ENCODE results near the gene FAM89B. TPM values are rescaled to one million over a fixed set of nuclear protein-coding genes. Genes with fewer than 3 reads are reported as not detected.

Gene FAM89B
- total RNA-seq, 2 donors from 2014 or later, result 41.2 to 44.4 TPM

GRCh38 chr11:65546217-65546958 lies 25.9 kb upstream of the FAM89B start:
- peaks cover 9% of the 10 kb centered on the region for H3K36me3 Mint-ChIP-seq (ENCODE audit: low read depth)
- DNase-seq (peak; percentile 99 to 100 (median 100)), ATAC-seq (peak; percentile 88)
- no peaks in the 10 kb centered on the region for H3K27me3 Mint-ChIP-seq
- H3K27ac Mint-ChIP-seq, result peak overlapping the region; percentile 93
- H3K4me3 Mint-ChIP-seq, result peak overlapping the region; percentile 85
- peaks cover 42% of the 10 kb centered on the region for H3K4me1 Mint-ChIP-seq
- H3K9me3 ChIP-seq (ENCODE audit: control insufficient read depth, low read length, poor library complexity, severe bottlenecking), result no peaks in the 10 kb centered on the region

DNA sequence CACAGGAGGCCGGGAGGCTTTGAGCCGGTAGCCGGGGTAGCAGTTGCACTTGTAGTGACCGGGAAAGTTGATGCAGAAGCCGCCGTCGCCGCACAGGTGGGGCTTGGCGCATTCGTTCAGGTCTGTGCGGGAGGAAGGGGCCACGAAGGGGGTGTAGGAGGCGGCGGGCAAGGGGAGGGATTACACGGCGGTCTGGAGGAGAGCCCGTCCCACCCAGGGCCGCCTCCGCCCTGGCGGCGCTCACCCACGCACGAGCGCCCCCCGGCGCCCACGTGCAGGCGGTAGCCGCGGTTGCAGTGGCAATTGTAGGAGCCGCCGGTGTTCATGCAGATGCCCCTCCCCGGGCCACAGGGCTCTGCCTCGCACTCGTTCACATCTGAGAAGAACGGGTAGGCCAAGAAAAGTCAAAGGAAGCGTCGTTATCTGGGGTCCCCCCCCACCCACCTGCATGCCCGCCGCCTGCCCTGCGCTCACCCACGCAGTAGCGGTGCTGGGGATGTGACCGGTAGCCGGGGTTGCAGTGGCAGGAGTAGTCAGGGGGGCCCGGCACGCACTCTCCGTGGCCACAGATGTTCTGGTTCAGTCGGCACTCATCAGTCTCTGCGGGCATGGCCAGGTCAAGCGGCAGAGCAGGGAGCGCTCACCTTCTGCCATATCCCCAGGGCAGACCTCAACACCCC lies 24.8 kb upstream of the FAM89B start:
- peak in 2 of 3 donors; percentile 41 to 49 for DNase-seq
- H3K9me3 ChIP-seq (ENCODE audit: control insufficient read depth, low read length, poor library complexity, severe bottlenecking), result no peaks in the 10 kb centered on the region
- Mint-ChIP-seq H3K4me3 (peak overlapping the region; percentile 85), H3K27me3 (no peaks in the 10 kb centered on the region), H3K4me1 (peaks cover 49% of the 10 kb centered on the region), H3K27ac (peak overlapping the region; percentile 83), H3K36me3 (ENCODE audit: low read depth) (peaks cover 8% of the 10 kb centered on the region)
- ATAC-seq, result no peak

- H3K4me1 Mint-ChIP-seq, result peaks cover 49% of the 10 kb centered on the region
Measured at GRCh38 chr11:65548395-65548794, 23.9 kb upstream of the FAM89B start.

DNA sequence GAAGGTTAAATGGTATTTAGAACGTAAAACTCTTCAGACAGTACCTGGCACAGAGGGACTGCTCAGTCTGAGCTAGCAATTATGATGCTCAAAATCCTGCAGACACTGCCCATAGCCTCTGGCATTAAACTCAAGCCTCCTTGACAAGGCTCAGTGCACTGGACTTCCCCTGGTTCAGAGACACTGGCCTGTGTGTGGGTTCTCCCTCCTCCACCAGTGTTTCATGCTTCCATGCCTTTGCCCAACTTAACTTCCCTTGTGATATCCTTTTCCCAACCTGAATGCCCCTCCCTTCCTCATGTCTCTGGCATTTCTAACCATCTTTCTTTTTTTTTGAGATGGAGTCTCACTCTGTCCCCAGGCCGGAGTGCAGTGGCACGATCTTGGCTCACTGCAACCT lies 23.2 kb upstream of the FAM89B start:
- H3K4me3 Mint-ChIP-seq, result peak overlapping the region; percentile 67

More at GRCh38 chr11:65548395-65548794, 23.9 kb upstream of the FAM89B start:
- ATAC-seq (no peak), DNase-seq (no peak)
- Mint-ChIP-seq H3K27me3 (no peaks in the 10 kb centered on the region), H3K27ac (peak overlapping the region; percentile 83), H3K4me3 (peak overlapping the region; percentile 81), H3K36me3 (ENCODE audit: low read depth) (peaks cover 5% of the 10 kb centered on the region)
- no peaks in the 10 kb centered on the region for H3K9me3 ChIP-seq (ENCODE audit: control insufficient read depth, low read length, poor library complexity, severe bottlenecking)

DNA sequence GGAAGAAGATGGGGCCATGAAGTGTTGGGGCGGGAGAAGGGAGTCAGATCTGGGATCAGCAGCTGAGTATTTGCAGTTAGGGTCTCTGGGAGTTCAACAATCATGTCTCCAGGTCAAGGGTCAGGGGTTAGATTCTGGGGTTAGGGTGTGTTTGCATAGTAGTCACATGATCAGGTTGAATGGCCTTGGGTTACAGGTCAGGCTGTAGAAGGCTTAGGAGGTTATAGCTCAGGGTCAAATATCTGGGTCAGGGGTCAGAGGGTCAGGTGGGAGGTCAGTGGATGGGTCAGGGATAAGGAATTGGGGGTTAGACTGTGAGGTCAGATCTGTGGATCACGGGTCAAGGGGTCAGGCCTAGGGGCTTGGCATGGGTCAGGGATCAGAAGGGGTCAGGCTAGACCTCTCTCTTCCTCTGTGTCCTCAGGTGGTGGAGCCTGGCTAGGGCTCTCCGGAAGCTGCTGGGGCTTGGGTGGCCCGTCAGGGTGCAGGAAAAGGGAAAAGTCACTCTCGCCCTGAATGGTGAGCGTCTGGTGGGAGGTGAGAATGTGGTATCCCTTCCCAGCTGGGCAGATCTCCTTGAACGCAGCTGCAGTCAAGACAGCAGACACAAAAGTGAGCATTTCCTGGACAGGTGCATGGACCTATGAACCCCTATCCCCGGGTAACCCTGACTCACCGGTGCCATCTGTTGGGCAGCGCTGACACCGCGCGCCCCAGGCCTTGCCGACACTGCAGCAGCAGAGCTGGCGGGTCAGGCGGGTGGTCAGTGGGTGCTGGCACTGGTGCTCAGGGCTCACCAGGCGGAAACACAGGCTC lies 20.6 kb upstream of the FAM89B start:
- DNase-seq (peak; percentile 44 to 61 (median 48)), ATAC-seq (peak; percentile 48)
- H3K36me3 Mint-ChIP-seq (ENCODE audit: low read depth), result peaks cover 5% of the 10 kb centered on the region
- H3K4me1 Mint-ChIP-seq, result peaks cover 55% of the 10 kb centered on the region
- H3K27ac Mint-ChIP-seq, result peak overlapping the region; percentile 90
- H3K4me3 Mint-ChIP-seq, result peak overlapping the region; percentile 76
- no peaks in the 10 kb centered on the region for H3K27me3 Mint-ChIP-seq
- no peaks in the 10 kb centered on the region for H3K9me3 ChIP-seq (ENCODE audit: control insufficient read depth, low read length, poor library complexity, severe bottlenecking)

More for the DNA sequence above, 23.2 kb upstream of the FAM89B start:
- Mint-ChIP-seq H3K4me1 (peaks cover 46% of the 10 kb centered on the region), H3K36me3 (ENCODE audit: low read depth) (peaks cover 5% of the 10 kb centered on the region), H3K27me3 (no peaks in the 10 kb centered on the region), H3K27ac (peak overlapping the region; percentile 83)
- H3K9me3 ChIP-seq (ENCODE audit: control insufficient read depth, low read length, poor library complexity, severe bottlenecking), result no peaks in the 10 kb centered on the region
- ATAC-seq, result no peak
- no peak for DNase-seq

DNA sequence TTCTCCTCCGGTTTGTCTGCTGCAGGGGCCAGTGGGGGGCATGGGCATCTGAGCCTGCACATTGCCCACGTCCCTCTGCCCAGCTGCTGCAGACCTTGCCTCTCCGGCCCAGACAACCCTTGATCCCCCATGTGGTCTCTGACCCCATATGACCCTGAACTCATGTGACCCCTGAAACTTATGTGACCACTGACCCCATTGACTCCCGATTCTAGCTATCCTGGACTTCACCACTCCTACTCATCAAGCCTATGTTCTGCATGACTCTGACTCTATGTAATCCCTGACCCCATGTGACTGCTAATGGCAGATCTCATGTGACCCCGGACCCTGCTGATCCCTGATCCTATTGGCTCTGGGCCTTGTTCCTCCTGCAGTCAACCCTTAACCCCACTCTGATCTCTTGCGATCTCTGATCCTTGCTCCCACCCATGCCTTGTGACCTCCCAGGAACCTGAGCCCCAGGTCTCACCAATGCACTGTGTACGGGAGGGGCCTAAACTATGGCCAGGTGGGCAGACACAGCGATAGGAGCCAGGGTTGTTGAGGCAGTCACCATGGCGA lies 19.9 kb upstream of the FAM89B start:
- peak overlapping the region; percentile 90 for H3K27ac Mint-ChIP-seq
- no peaks in the 10 kb centered on the region for H3K9me3 ChIP-seq (ENCODE audit: control insufficient read depth, low read length, poor library complexity, severe bottlenecking)
- no peak for ATAC-seq
- no peak for DNase-seq
- peak overlapping the region; percentile 76 for H3K4me3 Mint-ChIP-seq
- H3K36me3 Mint-ChIP-seq (ENCODE audit: low read depth), result peaks cover 5% of the 10 kb centered on the region
- no peaks in the 10 kb centered on the region for H3K27me3 Mint-ChIP-seq
- peaks cover 59% of the 10 kb centered on the region for H3K4me1 Mint-ChIP-seq

- Mint-ChIP-seq H3K36me3 (ENCODE audit: low read depth) (peaks cover 5% of the 10 kb centered on the region), H3K4me1 (peaks cover 56% of the 10 kb centered on the region), H3K27ac (no peak overlapping the region), H3K4me3 (peak overlapping the region; percentile 76), H3K27me3 (no peaks in the 10 kb centered on the region)
- DNase-seq (peak; percentile 66 to 80 (median 69)), ATAC-seq (peak; percentile 85)
- no peaks in the 10 kb centered on the region for H3K9me3 ChIP-seq (ENCODE audit: control insufficient read depth, low read length, poor library complexity, severe bottlenecking)
Measured at GRCh38 chr11:65553301-65554001, 18.9 kb upstream of the FAM89B start.

GRCh38 chr11:65554057-65554818 lies 18.1 kb upstream of the FAM89B start:
- Mint-ChIP-seq H3K36me3 (ENCODE audit: low read depth) (peaks cover 3% of the 10 kb centered on the region), H3K27me3 (no peaks in the 10 kb centered on the region), H3K4me3 (peak overlapping the region; percentile 91), H3K4me1 (peaks cover 56% of the 10 kb centered on the region), H3K27ac (peak overlapping the region; percentile 96)
- no peak for DNase-seq
- ATAC-seq, result no peak
- H3K9me3 ChIP-seq (ENCODE audit: control insufficient read depth, low read length, poor library complexity, severe bottlenecking), result no peaks in the 10 kb centered on the region

- no peaks in the 10 kb centered on the region for H3K9me3 ChIP-seq (ENCODE audit: control insufficient read depth, low read length, poor library complexity, severe bottlenecking)
- DNase-seq (no peak), ATAC-seq (no peak)
- peaks cover 56% of the 10 kb centered on the region for H3K4me1 Mint-ChIP-seq
- no peaks in the 10 kb centered on the region for H3K27me3 Mint-ChIP-seq
- H3K4me3 Mint-ChIP-seq, result peak overlapping the region; percentile 91
- H3K27ac Mint-ChIP-seq, result peak overlapping the region; percentile 96
- no peaks in the 10 kb centered on the region for H3K36me3 Mint-ChIP-seq (ENCODE audit: low read depth)
Measured at GRCh38 chr11:65554842-65555430, 17.4 kb upstream of the FAM89B start.

DNA sequence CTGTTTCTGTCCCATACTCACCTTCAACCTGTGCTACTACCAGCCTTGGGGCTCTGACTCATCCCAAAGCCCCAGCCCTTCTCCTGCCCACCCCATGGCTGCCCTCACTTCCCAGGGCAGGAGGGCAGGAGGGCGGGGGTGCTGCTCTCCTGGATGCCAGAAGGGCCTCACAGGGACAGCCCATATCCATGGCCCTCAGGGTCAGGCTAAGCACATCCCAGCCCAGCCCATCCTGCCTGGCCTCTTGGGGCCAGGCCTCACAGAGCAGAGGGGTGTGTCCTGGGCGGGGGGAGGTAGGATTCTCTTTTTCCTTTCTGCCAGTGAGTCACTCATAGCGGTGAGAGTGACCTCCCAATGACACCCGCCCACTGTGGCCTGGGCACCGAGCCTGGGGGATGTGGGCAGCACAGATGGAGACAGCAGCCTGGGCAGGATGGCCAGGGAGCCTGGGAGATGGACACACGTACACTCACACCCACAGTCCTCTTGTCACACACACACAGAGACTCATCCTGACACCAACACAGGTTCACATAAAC lies 16.6 kb upstream of the FAM89B start:
- Mint-ChIP-seq H3K4me3 (peak overlapping the region; percentile 91), H3K27me3 (no peaks in the 10 kb centered on the region), H3K27ac (peak overlapping the region; percentile 96)

GRCh38 chr11:65556470-65557279 lies 15.7 kb upstream of the FAM89B start:
- no peak for DNase-seq

More for the DNA sequence above, 16.6 kb upstream of the FAM89B start:
- DNase-seq (no peak), ATAC-seq (no peak)
- no peaks in the 10 kb centered on the region for H3K9me3 ChIP-seq (ENCODE audit: control insufficient read depth, low read length, poor library complexity, severe bottlenecking)
- Mint-ChIP-seq H3K4me1 (peaks cover 63% of the 10 kb centered on the region), H3K36me3 (ENCODE audit: low read depth) (no peaks in the 10 kb centered on the region)

More at GRCh38 chr11:65556470-65557279, 15.7 kb upstream of the FAM89B start:
- Mint-ChIP-seq H3K27ac (peak overlapping the region; percentile 96), H3K36me3 (ENCODE audit: low read depth) (no peaks in the 10 kb centered on the region), H3K27me3 (no peaks in the 10 kb centered on the region), H3K4me1 (peaks cover 58% of the 10 kb centered on the region), H3K4me3 (peak overlapping the region; percentile 91)
- no peak for ATAC-seq
- no peaks in the 10 kb centered on the region for H3K9me3 ChIP-seq (ENCODE audit: control insufficient read depth, low read length, poor library complexity, severe bottlenecking)
